SK-N-SH treated with all-trans-retinoic acid at 6 μM for 48 hours (cell line): ENCODE results near the gene CHMP2B.
"Not testable (repeated sequence)": the region's sequence is repeated elsewhere in the genome, so short reads cannot be mapped to it uniquely, and the experiment has no call there.

Experiments used
- ATAC-seq: fragments of 200-7000 bp; cut with Tn5 transposase; 3 replicates; pipeline ENCODE4 v1.9.1; 2020; ENCODE audit warnings: mild to moderate bottlenecking, moderate library complexity
- ARNTL ChIP-seq: fragments of 450-650 bp; formaldehyde crosslinking; IDR thresholded peaks from 2 replicates; pipeline ENCODE4 v1.5.0; 2020; ENCODE audit warnings: low read depth, mild to moderate bottlenecking, moderate library complexity, borderline replicate concordance
- BACH2 ChIP-seq: fragments of 250-450 bp; sonication (Bioruptor Pico); IDR thresholded peaks from 2 replicates; pipeline ENCODE4 v1.9.0; 2021; ENCODE audit warnings: mild to moderate bottlenecking, borderline replicate concordance
- CSDC2 ChIP-seq: fragments of 250-450 bp; sonication (Bioruptor Pico); IDR thresholded peaks from 2 replicates; pipeline ENCODE4 v1.5.0; 2020; ENCODE audit warnings: mild to moderate bottlenecking, moderate library complexity
- ESRRG ChIP-seq: fragments of 250-450 bp; sonication (Bioruptor Pico); IDR thresholded peaks from 2 replicates; pipeline ENCODE4 v1.6.1; 2021; ENCODE audit warnings: mild to moderate bottlenecking
- GLIS3 ChIP-seq: fragments of 250-450 bp; sonication (Bioruptor Pico); IDR thresholded peaks from 2 replicates; pipeline ENCODE4 v1.5.0; 2020; ENCODE audit warnings: mild to moderate bottlenecking, moderate library complexity
- ISL1 ChIP-seq: fragments of 250-450 bp; sonication (Bioruptor Pico); IDR thresholded peaks from 2 replicates; pipeline ENCODE4 v2.1.2; 2022; ENCODE audit warnings: mild to moderate bottlenecking, moderate library complexity
- OSR1 ChIP-seq: fragments of 250-450 bp; sonication (Bioruptor Pico); IDR thresholded peaks from 2 replicates; pipeline ENCODE4 v1.8.0; 2022; ENCODE audit warnings: moderate library complexity, mild to moderate bottlenecking, inconsistent platforms
- PPARA ChIP-seq: fragments of 250-450 bp; sonication (Bioruptor Pico); IDR thresholded peaks from 2 replicates; pipeline ENCODE4 v1.5.0; 2020; ENCODE audit warnings: mild to moderate bottlenecking, borderline replicate concordance
- RARB ChIP-seq: fragments of 250-450 bp; sonication (Bioruptor Pico); IDR thresholded peaks from 2 replicates; pipeline ENCODE4 v1.8.0; 2021; ENCODE audit warnings: mild to moderate bottlenecking, moderate library complexity
- SNAI2 ChIP-seq: fragments of 250-450 bp; sonication (Bioruptor Pico); IDR thresholded peaks from 2 replicates; pipeline ENCODE4 v1.5.0; 2020; ENCODE audit warnings: mild to moderate bottlenecking, moderate library complexity
- TCF4 ChIP-seq: fragments of 250-450 bp; sonication (Bioruptor Pico); IDR thresholded peaks from 2 replicates; pipeline ENCODE4 v1.8.0; 2021; ENCODE audit warnings: mild to moderate bottlenecking, moderate library complexity, borderline replicate concordance
- TOX ChIP-seq: fragments of 250-450 bp; sonication (Bioruptor Pico); IDR thresholded peaks from 2 replicates; pipeline ENCODE4 v1.8.0; 2021; ENCODE audit warnings: mild to moderate bottlenecking, moderate library complexity, borderline replicate concordance
- ZFP3 ChIP-seq: fragments of 250-450 bp; sonication (Bioruptor Pico); IDR thresholded peaks from 2 replicates; pipeline ENCODE4 v1.5.0; 2020; ENCODE audit warnings: mild to moderate bottlenecking, moderate library complexity
- ZFP30 ChIP-seq: fragments of 450-650 bp; formaldehyde crosslinking; IDR thresholded peaks from 2 replicates; pipeline ENCODE4 v1.5.0; 2022; ENCODE audit warnings: mild to moderate bottlenecking, moderate library complexity
- ZNF565 ChIP-seq: fragments of 450-650 bp; formaldehyde crosslinking; conservative IDR thresholded peaks from 2 replicates; pipeline ENCODE4 v1.5.0; 2020; ENCODE audit warnings: low read depth, mild to moderate bottlenecking, moderate library complexity
- ZNF70 ChIP-seq: fragments of 450-650 bp; formaldehyde crosslinking; IDR thresholded peaks from 2 replicates; pipeline ENCODE4 v1.5.0; 2020; ENCODE audit warnings: mild to moderate bottlenecking, moderate library complexity
- ZNF8 ChIP-seq: fragments of 450-650 bp; formaldehyde crosslinking; IDR thresholded peaks from 2 replicates; pipeline ENCODE4 v1.5.0; 2020; ENCODE audit warnings: mild to moderate bottlenecking, moderate library complexity
- TF ChIP-seq, protein P1 (sequence below): fragments of 250-450 bp; sonication (Bioruptor Pico); IDR thresholded peaks from 2 replicates; pipeline ENCODE4 v1.5.1; 2021; ENCODE audit warnings: mild to moderate bottlenecking, moderate library complexity
- TF ChIP-seq, protein P2 (sequence below): fragments of 250-450 bp; sonication (Bioruptor Pico); IDR thresholded peaks from 2 replicates; pipeline ENCODE4 v1.8.0; 2021; ENCODE audit warnings: low read depth, mild to moderate bottlenecking, moderate library complexity, borderline replicate concordance
- TF ChIP-seq, protein P3 (sequence below): fragments of 250-450 bp; sonication (Bioruptor Pico); IDR thresholded peaks from 2 replicates; pipeline ENCODE4 v1.8.0; 2020; ENCODE audit warnings: mild to moderate bottlenecking, moderate library complexity, borderline replicate concordance
- TF ChIP-seq, protein P4 (sequence below): fragments of 250-450 bp; sonication (Bioruptor Pico); IDR thresholded peaks from 2 replicates; pipeline ENCODE4 v1.5.1; 2020; ENCODE audit warnings: low read depth, mild to moderate bottlenecking, moderate library complexity
- TF ChIP-seq, protein P5 (sequence below): fragments of 250-450 bp; sonication (Bioruptor Pico); IDR thresholded peaks from 2 replicates; pipeline ENCODE4 v1.5.0; 2020; ENCODE audit warnings: mild to moderate bottlenecking, moderate library complexity

CHMP2B gene

DNA sequence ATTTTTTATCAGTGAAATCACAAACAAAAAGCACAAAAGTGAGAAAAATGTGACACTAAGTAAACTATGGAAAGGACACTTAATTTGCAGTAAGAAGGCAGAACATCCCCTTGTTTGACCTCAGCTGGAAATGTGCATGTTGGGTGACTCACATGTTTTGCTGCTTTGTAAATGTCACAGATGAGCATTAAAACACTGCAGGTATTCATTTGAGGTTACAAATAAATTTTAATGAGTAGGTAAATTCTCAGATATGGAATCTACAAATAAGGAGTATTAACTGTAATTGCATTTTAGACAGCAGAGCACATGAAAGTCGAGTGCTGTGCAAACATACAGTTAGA lies 20.3 kb downstream of the CHMP2B start:
- TF ChIP-seq, protein P1, sequence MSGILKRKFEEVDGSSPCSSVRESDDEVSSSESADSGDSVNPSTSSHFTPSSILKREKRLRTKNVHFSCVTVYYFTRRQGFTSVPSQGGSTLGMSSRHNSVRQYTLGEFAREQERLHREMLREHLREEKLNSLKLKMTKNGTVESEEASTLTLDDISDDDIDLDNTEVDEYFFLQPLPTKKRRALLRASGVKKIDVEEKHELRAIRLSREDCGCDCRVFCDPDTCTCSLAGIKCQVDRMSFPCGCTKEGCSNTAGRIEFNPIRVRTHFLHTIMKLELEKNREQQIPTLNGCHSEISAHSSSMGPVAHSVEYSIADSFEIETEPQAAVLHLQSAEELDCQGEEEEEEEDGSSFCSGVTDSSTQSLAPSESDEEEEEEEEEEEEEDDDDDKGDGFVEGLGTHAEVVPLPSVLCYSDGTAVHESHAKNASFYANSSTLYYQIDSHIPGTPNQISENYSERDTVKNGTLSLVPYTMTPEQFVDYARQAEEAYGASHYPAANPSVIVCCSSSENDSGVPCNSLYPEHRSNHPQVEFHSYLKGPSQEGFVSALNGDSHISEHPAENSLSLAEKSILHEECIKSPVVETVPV (CRISPR knock-in tag) = no peak
- TF ChIP-seq ZFP30 (CRISPR knock-in tag) (no peak), ZFP3 (CRISPR knock-in tag) (no peak)
- no peak for ATAC-seq

DNA sequence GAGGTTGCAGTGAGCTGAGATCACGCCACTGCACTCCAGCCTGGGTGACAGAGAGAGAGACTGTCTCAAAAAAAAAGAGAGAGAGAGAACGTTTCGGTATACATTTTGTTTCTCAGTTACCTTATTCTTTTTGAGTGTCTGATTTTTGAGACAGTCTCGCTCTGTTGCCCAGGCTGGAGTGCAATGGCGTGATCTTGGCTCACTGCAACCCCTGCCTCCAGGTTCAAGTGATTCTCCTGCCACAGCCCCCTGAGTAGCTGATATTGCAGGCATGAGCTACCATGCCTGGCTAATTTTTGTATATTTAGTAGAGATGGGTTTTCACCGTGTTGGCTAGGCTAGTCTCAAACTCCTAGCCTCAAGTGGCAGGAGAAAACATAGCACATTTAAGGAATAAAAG lies 21.1 kb downstream of the CHMP2B start:
- ATAC-seq = not testable (repeated sequence)

DNA sequence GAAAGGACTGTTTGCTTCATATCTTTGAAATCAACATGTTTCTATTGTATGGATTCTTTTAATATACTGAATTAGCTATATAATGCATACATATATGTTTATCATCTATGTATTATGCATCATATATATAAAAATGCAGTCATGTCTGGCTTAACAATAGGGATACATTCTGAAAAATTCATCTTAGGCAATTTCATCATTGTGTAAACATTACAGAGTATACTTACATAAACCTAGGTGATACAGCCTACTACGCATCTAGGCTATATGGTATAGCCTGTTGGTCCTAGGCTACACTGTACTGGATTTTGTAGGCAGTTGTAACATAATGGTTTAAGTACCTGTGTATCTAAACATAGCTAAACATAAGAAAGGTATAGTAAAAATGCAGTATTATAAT lies 21.7 kb downstream of the CHMP2B start:
- no peak for TF ChIP-seq TCF4 (CRISPR knock-in tag)
- TF ChIP-seq, protein P2, sequence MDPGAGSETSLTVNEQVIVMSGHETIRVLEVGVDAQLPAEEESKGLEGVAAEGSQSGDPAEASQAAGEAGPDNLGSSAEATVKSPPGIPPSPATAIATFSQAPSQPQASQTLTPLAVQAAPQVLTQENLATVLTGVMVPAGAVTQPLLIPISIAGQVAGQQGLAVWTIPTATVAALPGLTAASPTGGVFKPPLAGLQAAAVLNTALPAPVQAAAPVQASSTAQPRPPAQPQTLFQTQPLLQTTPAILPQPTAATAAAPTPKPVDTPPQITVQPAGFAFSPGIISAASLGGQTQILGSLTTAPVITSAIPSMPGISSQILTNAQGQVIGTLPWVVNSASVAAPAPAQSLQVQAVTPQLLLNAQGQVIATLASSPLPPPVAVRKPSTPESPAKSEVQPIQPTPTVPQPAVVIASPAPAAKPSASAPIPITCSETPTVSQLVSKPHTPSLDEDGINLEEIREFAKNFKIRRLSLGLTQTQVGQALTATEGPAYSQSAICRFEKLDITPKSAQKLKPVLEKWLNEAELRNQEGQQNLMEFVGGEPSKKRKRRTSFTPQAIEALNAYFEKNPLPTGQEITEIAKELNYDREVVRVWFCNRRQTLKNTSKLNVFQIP (CRISPR knock-in tag) = no peak
- no peak for TF ChIP-seq PPARA (CRISPR knock-in tag)
- TF ChIP-seq ZNF565 (CRISPR knock-in tag) = no peak
- no peak for TF ChIP-seq BACH2 (CRISPR knock-in tag)
- TF ChIP-seq TOX = no peak
- TF ChIP-seq OSR1 = no peak
- TF ChIP-seq, protein P3, sequence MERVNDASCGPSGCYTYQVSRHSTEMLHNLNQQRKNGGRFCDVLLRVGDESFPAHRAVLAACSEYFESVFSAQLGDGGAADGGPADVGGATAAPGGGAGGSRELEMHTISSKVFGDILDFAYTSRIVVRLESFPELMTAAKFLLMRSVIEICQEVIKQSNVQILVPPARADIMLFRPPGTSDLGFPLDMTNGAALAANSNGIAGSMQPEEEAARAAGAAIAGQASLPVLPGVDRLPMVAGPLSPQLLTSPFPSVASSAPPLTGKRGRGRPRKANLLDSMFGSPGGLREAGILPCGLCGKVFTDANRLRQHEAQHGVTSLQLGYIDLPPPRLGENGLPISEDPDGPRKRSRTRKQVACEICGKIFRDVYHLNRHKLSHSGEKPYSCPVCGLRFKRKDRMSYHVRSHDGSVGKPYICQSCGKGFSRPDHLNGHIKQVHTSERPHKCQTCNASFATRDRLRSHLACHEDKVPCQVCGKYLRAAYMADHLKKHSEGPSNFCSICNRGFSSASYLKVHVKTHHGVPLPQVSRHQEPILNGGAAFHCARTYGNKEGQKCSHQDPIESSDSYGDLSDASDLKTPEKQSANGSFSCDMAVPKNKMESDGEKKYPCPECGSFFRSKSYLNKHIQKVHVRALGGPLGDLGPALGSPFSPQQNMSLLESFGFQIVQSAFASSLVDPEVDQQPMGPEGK (CRISPR knock-in tag) = no peak
- no peak for TF ChIP-seq ESRRG (CRISPR knock-in tag)
- no peak for TF ChIP-seq SNAI2 (CRISPR knock-in tag)
- no peak for TF ChIP-seq ZFP30 (CRISPR knock-in tag)
- TF ChIP-seq, protein P4, sequence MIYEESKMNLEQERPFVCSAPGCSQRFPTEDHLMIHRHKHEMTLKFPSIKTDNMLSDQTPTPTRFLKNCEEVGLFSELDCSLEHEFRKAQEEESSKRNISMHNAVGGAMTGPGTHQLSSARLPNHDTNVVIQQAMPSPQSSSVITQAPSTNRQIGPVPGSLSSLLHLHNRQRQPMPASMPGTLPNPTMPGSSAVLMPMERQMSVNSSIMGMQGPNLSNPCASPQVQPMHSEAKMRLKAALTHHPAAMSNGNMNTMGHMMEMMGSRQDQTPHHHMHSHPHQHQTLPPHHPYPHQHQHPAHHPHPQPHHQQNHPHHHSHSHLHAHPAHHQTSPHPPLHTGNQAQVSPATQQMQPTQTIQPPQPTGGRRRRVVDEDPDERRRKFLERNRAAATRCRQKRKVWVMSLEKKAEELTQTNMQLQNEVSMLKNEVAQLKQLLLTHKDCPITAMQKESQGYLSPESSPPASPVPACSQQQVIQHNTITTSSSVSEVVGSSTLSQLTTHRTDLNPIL (CRISPR knock-in tag) = no peak
- TF ChIP-seq, protein P1 (CRISPR knock-in tag) = no peak
- no peak for TF ChIP-seq CSDC2 (CRISPR knock-in tag)
- no peak for TF ChIP-seq GLIS3 (CRISPR knock-in tag)
- TF ChIP-seq RARB (CRISPR knock-in tag) = no peak
- no peak for TF ChIP-seq ARNTL (CRISPR knock-in tag)
- TF ChIP-seq ZNF8 (CRISPR knock-in tag) = no peak
- ATAC-seq = no peak

DNA sequence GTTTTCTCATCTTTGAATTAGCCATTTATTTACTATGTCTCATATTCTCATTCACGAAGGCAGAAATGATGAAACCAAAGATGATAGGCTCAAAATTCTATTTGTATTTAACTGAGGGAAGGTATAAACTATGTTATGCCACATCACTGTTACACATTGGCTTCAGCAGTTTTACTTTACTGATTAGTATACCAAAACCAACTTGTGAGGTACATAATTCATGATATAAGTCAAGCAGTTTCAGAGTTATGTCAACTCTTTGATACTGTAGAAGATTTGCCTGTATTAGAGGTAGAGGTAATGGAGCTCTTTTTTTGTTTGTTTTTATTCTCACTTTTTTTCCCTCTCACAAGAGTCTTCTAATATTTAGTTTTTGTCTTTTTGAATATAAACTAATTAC lies 22.9 kb downstream of the CHMP2B start:
- no peak for TF ChIP-seq ISL1
- TF ChIP-seq ZFP30 (CRISPR knock-in tag) = no peak
- TF ChIP-seq PPARA (CRISPR knock-in tag) = no peak
- TF ChIP-seq, protein P1 (CRISPR knock-in tag) = no peak
- TF ChIP-seq TCF4 (CRISPR knock-in tag) = no peak
- TF ChIP-seq ZNF70 (CRISPR knock-in tag) = no peak
- no peak for TF ChIP-seq TOX
- TF ChIP-seq ESRRG (CRISPR knock-in tag) = no peak
- TF ChIP-seq OSR1 = no peak
- TF ChIP-seq ARNTL (CRISPR knock-in tag) = no peak
- no peak for TF ChIP-seq RARB (CRISPR knock-in tag)
- TF ChIP-seq, protein P3 (CRISPR knock-in tag) = no peak
- TF ChIP-seq, protein P5, sequence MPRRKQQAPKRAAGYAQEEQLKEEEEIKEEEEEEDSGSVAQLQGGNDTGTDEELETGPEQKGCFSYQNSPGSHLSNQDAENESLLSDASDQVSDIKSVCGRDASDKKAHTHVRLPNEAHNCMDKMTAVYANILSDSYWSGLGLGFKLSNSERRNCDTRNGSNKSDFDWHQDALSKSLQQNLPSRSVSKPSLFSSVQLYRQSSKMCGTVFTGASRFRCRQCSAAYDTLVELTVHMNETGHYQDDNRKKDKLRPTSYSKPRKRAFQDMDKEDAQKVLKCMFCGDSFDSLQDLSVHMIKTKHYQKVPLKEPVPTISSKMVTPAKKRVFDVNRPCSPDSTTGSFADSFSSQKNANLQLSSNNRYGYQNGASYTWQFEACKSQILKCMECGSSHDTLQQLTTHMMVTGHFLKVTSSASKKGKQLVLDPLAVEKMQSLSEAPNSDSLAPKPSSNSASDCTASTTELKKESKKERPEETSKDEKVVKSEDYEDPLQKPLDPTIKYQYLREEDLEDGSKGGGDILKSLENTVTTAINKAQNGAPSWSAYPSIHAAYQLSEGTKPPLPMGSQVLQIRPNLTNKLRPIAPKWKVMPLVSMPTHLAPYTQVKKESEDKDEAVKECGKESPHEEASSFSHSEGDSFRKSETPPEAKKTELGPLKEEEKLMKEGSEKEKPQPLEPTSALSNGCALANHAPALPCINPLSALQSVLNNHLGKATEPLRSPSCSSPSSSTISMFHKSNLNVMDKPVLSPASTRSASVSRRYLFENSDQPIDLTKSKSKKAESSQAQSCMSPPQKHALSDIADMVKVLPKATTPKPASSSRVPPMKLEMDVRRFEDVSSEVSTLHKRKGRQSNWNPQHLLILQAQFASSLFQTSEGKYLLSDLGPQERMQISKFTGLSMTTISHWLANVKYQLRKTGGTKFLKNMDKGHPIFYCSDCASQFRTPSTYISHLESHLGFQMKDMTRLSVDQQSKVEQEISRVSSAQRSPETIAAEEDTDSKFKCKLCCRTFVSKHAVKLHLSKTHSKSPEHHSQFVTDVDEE (CRISPR knock-in tag) = no peak
- no peak for TF ChIP-seq SNAI2 (CRISPR knock-in tag)
- no peak for ATAC-seq
